Measurements from ENCODE around the gene MAD1L1.

DNA sequence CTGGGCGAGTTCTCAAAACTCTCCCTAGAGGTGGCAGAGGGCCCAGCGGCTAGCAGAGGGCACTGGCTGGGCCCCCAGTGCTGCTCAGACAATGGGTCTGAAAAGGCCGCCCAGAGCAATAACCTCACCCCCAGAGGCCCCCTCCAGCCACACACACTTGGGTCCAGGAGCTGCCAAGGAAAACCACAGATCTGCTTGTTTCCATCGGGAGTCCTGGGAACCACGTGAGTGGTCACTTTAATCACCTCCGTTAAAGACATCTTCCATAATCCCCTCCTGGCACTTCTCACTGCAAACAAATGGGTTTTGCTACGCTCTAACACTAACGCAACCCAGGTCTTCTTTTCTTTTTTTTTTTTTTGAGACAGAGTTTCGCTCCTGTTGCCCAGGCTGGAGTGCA, 39.3 kb upstream of the MAD1L1 start:
- no peak for TF ChIP-seq POLR2A (IDR thresholded peaks at IDR 0.05)
- TF ChIP-seq, protein P1, sequence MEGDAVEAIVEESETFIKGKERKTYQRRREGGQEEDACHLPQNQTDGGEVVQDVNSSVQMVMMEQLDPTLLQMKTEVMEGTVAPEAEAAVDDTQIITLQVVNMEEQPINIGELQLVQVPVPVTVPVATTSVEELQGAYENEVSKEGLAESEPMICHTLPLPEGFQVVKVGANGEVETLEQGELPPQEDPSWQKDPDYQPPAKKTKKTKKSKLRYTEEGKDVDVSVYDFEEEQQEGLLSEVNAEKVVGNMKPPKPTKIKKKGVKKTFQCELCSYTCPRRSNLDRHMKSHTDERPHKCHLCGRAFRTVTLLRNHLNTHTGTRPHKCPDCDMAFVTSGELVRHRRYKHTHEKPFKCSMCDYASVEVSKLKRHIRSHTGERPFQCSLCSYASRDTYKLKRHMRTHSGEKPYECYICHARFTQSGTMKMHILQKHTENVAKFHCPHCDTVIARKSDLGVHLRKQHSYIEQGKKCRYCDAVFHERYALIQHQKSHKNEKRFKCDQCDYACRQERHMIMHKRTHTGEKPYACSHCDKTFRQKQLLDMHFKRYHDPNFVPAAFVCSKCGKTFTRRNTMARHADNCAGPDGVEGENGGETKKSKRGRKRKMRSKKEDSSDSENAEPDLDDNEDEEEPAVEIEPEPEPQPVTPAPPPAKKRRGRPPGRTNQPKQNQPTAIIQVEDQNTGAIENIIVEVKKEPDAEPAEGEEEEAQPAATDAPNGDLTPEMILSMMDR (IDR thresholded peaks at IDR 0.05), result no peak
